Psoas muscle (tissue), 8 donors: ENCODE data around the gene BCKDHB. TPM values are rescaled to one million over a fixed set of nuclear protein-coding genes. Genes with fewer than 3 reads are reported as not detected.
A peak's percentile ranks its signal among the peaks of the same experiment; 100 is the strongest.

Experiments
- ATAC-seq, 4 donors: fragments of 200-7000 bp; cut with Tn5 transposase; one replicate each; pipeline ENCODE4 v1.9.1; 2020; ENCODE audit warnings: moderate library complexity in 3 of 4, mild to moderate bottlenecking in 2 of 4
- DNase-seq, 2 donors: peaks; one replicate each; pipeline ENCODE4 v3.0.0-alpha.2; 2020
- H3K27ac ChIP-seq: fragments of 200-600 bp; one replicate; pipeline ENCODE4 v1.8.0; 2022
- H3K27me3 ChIP-seq, 3 donors: fragments of 200-600 bp in 1 of 3; one replicate each; pipeline versions ENCODE4 v1.6.1 to v1.8.0; 2013 to 2022; ENCODE audit warnings: low read length in 2 of 3, mild to moderate bottlenecking in 2 of 3, moderate library complexity in 1 of 3; ENCODE audit not compliant: insufficient read depth in 3 of 3
- H3K36me3 ChIP-seq, 2 donors: fragments of 200-600 bp in 1 of 2; one replicate each; pipeline versions ENCODE4 v1.6.1 to v1.8.0; 2013 to 2022; ENCODE audit warnings: low read depth in 1 of 2, mild to moderate bottlenecking in 1 of 2, moderate library complexity in 1 of 2; ENCODE audit not compliant: insufficient read depth in 1 of 2
- H3K4me1 ChIP-seq: fragments of 200-600 bp; one replicate; pipeline ENCODE4 v1.8.0; 2022
- H3K4me3 ChIP-seq: fragments of 200-600 bp; one replicate; pipeline ENCODE4 v1.8.0; 2022; ENCODE audit warnings: mild to moderate bottlenecking
- H3K9me3 ChIP-seq: fragments of 200-600 bp; one replicate; pipeline ENCODE4 v1.8.0; 2022
- WGBS, 3 donors: extraction: QIAGEN DNeasy Blood & Tissue Kit; methylation state at CpG; one replicate each; pipeline versions ENCODE4 v1.1.6 to v1.1.7; 2013; 5-methylcytosine and 5-hydroxymethylcytosine counted together
- intact Hi-C, 2 donors: fragments of 100-400 bp; cut with DNase I; formaldehyde crosslinking; loops; one replicate each; pipeline versions ENCODE4 v1.11.0 to v1.14.2; 2022
- polyA plus RNA-seq, 3 donors: library from polyadenylated mRNA; stranded (reverse); fragments of 200-250 nt; gene quantifications; one replicate each; pipeline ENCODE4 v1.2.3, GENCODE V29; 2013
- total RNA-seq, 4 donors: library from RNA; stranded (reverse); fragmentation: NEBNext Ultra II Directional in 2 of 4; extraction: Animal tissue kit (Norgen Biotek cat#: 25700) in 2 of 4; gene quantifications; one replicate each; pipeline versions ENCODE4 v1.2.1 to v1.2.4, GENCODE V29; 2021 to 2023
- TF ChIP-seq, protein P1 (sequence below): fragments of 200-600 bp; IDR thresholded peaks from one replicate; pipeline ENCODE4 v1.8.0; 2022; ENCODE audit warnings: antibody characterized with exemption
- donor health status: healthy with polysubstance abuse.
- donor health status: DM: no; HTN: no; CAD: no; lungs with moderate emphysema.
- donor health status: Bipolar disorder and iron deficiency.
- donor health status: healthy.
- donor health status: DM: yes; HTN: yes; CAD: no.
- donor health status: DM: no; HTN: no; CAD: no.
- donor health status: DM: no; HTN: no; CAD: no.
- donor health status: DM: yes; HTN: yes; CAD: no.

The BCKDHB gene
- total and polyA plus RNA-seq, 7 donors, result 3.2 to 13.9 (median 6.7) TPM

DNA sequence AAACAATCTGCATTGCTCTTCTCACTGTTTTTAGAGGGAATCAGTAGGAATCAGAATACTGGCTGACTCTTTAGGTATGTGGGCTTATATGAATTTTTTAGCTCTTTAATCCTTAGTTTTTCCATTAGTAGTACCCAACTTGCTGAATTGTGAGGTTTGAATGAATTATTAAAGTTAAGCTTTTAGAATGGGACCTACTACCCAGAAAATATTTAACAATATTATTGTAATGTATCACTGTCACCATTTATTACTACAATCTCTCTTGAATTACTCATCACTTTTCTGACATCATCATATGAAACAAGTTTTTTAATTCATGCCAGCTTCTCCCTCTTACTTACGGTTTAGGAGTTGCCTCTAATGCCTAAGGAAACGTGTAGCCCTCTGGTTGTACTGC lies 212.7 kb downstream of the BCKDHB start:
- no peak for ATAC-seq
- WGBS, 3 donors, result 81 to 87% (median 84%) methylated on average over 2 of the region's 2 CpGs

GRCh38 chr6:80321011-80321410 lies 214.5 kb downstream of the BCKDHB start:
- intact Hi-C loops, result no loop called here
- Histone ChIP-seq H3K4me1 (no peaks in the 10 kb centered on the region), H3K9me3 (no peaks in the 10 kb centered on the region), H3K4me3 (no peak overlapping the region), H3K36me3 (no peaks in the 10 kb centered on the region), H3K27me3 (no peaks in the 10 kb centered on the region), H3K27ac (no peak overlapping the region)
- TF ChIP-seq, protein P1, sequence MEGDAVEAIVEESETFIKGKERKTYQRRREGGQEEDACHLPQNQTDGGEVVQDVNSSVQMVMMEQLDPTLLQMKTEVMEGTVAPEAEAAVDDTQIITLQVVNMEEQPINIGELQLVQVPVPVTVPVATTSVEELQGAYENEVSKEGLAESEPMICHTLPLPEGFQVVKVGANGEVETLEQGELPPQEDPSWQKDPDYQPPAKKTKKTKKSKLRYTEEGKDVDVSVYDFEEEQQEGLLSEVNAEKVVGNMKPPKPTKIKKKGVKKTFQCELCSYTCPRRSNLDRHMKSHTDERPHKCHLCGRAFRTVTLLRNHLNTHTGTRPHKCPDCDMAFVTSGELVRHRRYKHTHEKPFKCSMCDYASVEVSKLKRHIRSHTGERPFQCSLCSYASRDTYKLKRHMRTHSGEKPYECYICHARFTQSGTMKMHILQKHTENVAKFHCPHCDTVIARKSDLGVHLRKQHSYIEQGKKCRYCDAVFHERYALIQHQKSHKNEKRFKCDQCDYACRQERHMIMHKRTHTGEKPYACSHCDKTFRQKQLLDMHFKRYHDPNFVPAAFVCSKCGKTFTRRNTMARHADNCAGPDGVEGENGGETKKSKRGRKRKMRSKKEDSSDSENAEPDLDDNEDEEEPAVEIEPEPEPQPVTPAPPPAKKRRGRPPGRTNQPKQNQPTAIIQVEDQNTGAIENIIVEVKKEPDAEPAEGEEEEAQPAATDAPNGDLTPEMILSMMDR, result no peak
- 27 to 35% (median 29%) methylated on average over 2 of the region's 2 CpGs for WGBS, 3 donors
- DNase-seq, result no peak
- peak in 3 of 4 donors; percentile 44 to 62 (median 45) for ATAC-seq

More for the DNA sequence above, 212.7 kb downstream of the BCKDHB start:
- Histone ChIP-seq H3K36me3 (no peaks in the 10 kb centered on the region), H3K27me3 (no peaks in the 10 kb centered on the region), H3K9me3 (no peaks in the 10 kb centered on the region), H3K27ac (no peak overlapping the region), H3K4me1 (no peaks in the 10 kb centered on the region), H3K4me3 (no peak overlapping the region)
- no peak for DNase-seq
- TF ChIP-seq, protein P1, result no peak
- intact Hi-C loops, result no loop called here

- WGBS, 3 donors, result 50 to 67% (median 62%) methylated on average over 3 of the region's 3 CpGs
- intact Hi-C loops, result no loop called here
- Histone ChIP-seq H3K36me3 (no peaks in the 10 kb centered on the region), H3K27ac (no peak overlapping the region), H3K9me3 (no peaks in the 10 kb centered on the region), H3K4me1 (peaks cover 19% of the 10 kb centered on the region), H3K4me3 (no peak overlapping the region), H3K27me3 (no peaks in the 10 kb centered on the region)
- TF ChIP-seq, protein P1, result no peak
- ATAC-seq (no peak), DNase-seq (no peak)
Observed at GRCh38 chr6:80325742-80326141, 219.3 kb downstream of the BCKDHB start.

- ATAC-seq, result no peak
- no peak for DNase-seq
- intact Hi-C loops, result no loop called here
- H3K27me3 ChIP-seq, result no peaks in the 10 kb centered on the region
- H3K4me3 ChIP-seq, result no peak overlapping the region
- peaks cover 23% of the 10 kb centered on the region for H3K4me1 ChIP-seq
- H3K9me3 ChIP-seq, result no peaks in the 10 kb centered on the region
- TF ChIP-seq, protein P1, result no peak
- H3K27ac ChIP-seq, result no peak overlapping the region
- WGBS, 3 donors, result 9 to 15% (median 12%) methylated on average over 1 of the region's 1 CpG
- H3K36me3 ChIP-seq, result no peaks in the 10 kb centered on the region
Observed at GRCh38 chr6:80328652-80329051, 222.2 kb downstream of the BCKDHB start.

DNA sequence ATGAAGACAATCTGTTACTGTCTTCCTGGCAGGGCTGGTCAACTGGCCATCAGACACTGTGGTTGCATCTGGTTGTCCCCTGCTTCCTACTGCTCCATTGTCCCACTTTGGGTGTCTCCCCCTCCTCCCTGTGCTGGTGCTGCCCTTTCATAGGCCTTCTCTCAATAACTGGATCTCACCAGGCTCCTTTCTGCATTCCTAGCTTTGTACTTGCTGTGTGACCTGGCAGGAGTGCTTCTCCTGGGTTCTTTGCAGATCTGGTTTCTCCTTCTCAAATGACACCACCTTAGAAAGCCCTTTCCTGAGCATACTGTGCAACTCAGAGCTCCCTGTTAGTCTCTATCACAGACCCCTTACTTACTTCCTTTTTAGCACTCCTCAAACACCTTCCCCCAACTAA lies 223.0 kb downstream of the BCKDHB start:
- no peaks in the 10 kb centered on the region for H3K9me3 ChIP-seq
- DNase-seq (no peak), ATAC-seq (peak in 3 of 4 donors; percentile 27 to 55 (median 49))
- H3K4me3 ChIP-seq, result no peak overlapping the region
- no peaks in the 10 kb centered on the region for H3K36me3 ChIP-seq
- H3K27me3 ChIP-seq, result no peaks in the 10 kb centered on the region
- intact Hi-C loops, result no loop called here
- H3K4me1 ChIP-seq, result peaks cover 23% of the 10 kb centered on the region
- TF ChIP-seq, protein P1, result no peak
- H3K27ac ChIP-seq, result no peak overlapping the region
